GM18517 (cell line): Measurements from ENCODE around the gene PHF5A.
"Not testable (repeated sequence)": the region's sequence is repeated elsewhere in the genome, so short reads cannot be mapped to it uniquely, and the experiment has no call there.

Experiments
- ATAC-seq: cut with Tn5 transposase; IDR thresholded peaks from one replicate; pipeline ENCODE4 v1.9.1; 2021; ENCODE audit warnings: mild to moderate bottlenecking, moderate library complexity; ENCODE audit not compliant: unreplicated experiment

Gene PHF5A

GRCh38 chr22:41488596-41489385 is 20.3 kb upstream of the PHF5A start:
- ATAC-seq, result no peak

GRCh38 chr22:41488076-41488475 is 19.6 kb upstream of the PHF5A start:
- ATAC-seq, result no peak

GRCh38 chr22:41487037-41487935 is 18.8 kb upstream of the PHF5A start:
- no peak for ATAC-seq

GRCh38 chr22:41485033-41485432 is 16.5 kb upstream of the PHF5A start:
- ATAC-seq, result no peak

- no peak for ATAC-seq
These were observed 13.9 kb upstream of the PHF5A start for GRCh38 chr22:41482319-41482935.

GRCh38 chr22:41481925-41482318 is 13.4 kb upstream of the PHF5A start:
- ATAC-seq, result no peak

- no peak for ATAC-seq
These were observed 12.8 kb upstream of the PHF5A start for GRCh38 chr22:41481131-41481830.

- ATAC-seq, result no peak
These were observed 11.9 kb upstream of the PHF5A start for GRCh38 chr22:41480397-41480735.

GRCh38 chr22:41479671-41480396 is 11.3 kb upstream of the PHF5A start:
- ATAC-seq, result no peak

GRCh38 chr22:41478891-41479521 is 10.5 kb upstream of the PHF5A start:
- no peak for ATAC-seq

- no peak for ATAC-seq
These were observed 10.0 kb upstream of the PHF5A start for GRCh38 chr22:41478473-41478872.

GRCh38 chr22:41474872-41475451 is 6.5 kb upstream of the PHF5A start:
- no peak for ATAC-seq

- no peak for ATAC-seq
These were observed 3.1 kb upstream of the PHF5A start for GRCh38 chr22:41471568-41471967.

GRCh38 chr22:41470886-41471285 is 2.4 kb upstream of the PHF5A start:
- ATAC-seq, result no peak

GRCh38 chr22:41469218-41469851 is 843 bp upstream of the PHF5A start:
- no peak for ATAC-seq

GRCh38 chr22:41461901-41462300 is 6.6 kb downstream of the PHF5A start:
- no peak for ATAC-seq

GRCh38 chr22:41460071-41460470 is 8.4 kb downstream of the PHF5A start:
- ATAC-seq, result not testable (repeated sequence)

- no peak for ATAC-seq
These were observed 9.1 kb downstream of the PHF5A start for GRCh38 chr22:41459431-41459830.

- ATAC-seq, result no peak
These were observed 10.2 kb downstream of the PHF5A start for GRCh38 chr22:41458161-41458728.
